CD4-positive, alpha-beta T cell (primary cell): ENCODE measurements around the gene C6orf89. TPM values are rescaled to one million over a fixed set of nuclear protein-coding genes. Genes with fewer than 3 reads are reported as not detected.

Experiments used
- ATAC-seq: fragments of 200-7000 bp; cut with Tn5 transposase; one replicate; pipeline ENCODE4 v1.10.0; 2022; ENCODE audit warnings: mild to moderate bottlenecking; ENCODE audit not compliant: poor library complexity
- CTCF ChIA-PET: fragments of 350-600 bp; sonication (Branson Sonifier 250); formaldehyde crosslinking; loops from one replicate; lab custom pipeline; 2021; ENCODE audit warnings: antibody characterized with exemption, inconsistent platforms; lab: Charles Lee
- POLR2A ChIA-PET: fragments of 350-600 bp; sonication (Branson Sonifier 250); formaldehyde crosslinking; loops from one replicate; lab custom pipeline; 2021; ENCODE audit warnings: antibody characterized with exemption, inconsistent platforms; lab: Charles Lee
- DNase-seq, 14 experiments: peaks; one replicate each; pipeline ENCODE4 v3.0.0-alpha.2; 2013 to 2020; ENCODE audit warnings: mixed read lengths in 2 of 14
- H3K27ac ChIP-seq, 2 donors: one replicate each; pipeline versions ENCODE4 v1.5.1 to v1.7.0; 2013; ENCODE audit warnings: low read length in 2 of 2, low read depth in 1 of 2, mild to moderate bottlenecking in 1 of 2
- H3K27me3 ChIP-seq, 2 experiments: 1 replicate in 1 of 2; 2 replicates in 1 of 2; pipeline versions ENCODE4 v1.6.1 to v1.7.0; 2013; ENCODE audit warnings: low read length in 2 of 2, control low read depth in 1 of 2, mild to moderate bottlenecking in 1 of 2, moderate library complexity in 1 of 2; ENCODE audit not compliant: insufficient read depth in 2 of 2, control insufficient read depth in 1 of 2
- H3K36me3 ChIP-seq: one replicate; pipeline ENCODE4 v1.6.1; 2013; ENCODE audit warnings: low read length, control low read depth; ENCODE audit not compliant: insufficient read depth
- H3K4me1 ChIP-seq: one replicate; pipeline ENCODE4 v1.6.1; 2013; ENCODE audit warnings: low read length, control low read depth; ENCODE audit not compliant: insufficient read depth
- H3K4me3 ChIP-seq: one replicate; pipeline ENCODE4 v1.5.1; 2013; ENCODE audit warnings: mild to moderate bottlenecking, low read length, moderate library complexity
- H3K9me3 ChIP-seq, 2 experiments: 1 replicate in 1 of 2; 2 replicates in 1 of 2; pipeline versions ENCODE4 v1.6.1 to v1.7.0; 2013; ENCODE audit warnings: low read length in 2 of 2, mild to moderate bottlenecking in 2 of 2, control low read depth in 1 of 2, moderate library complexity in 1 of 2; ENCODE audit not compliant: control insufficient read depth in 1 of 2, insufficient read depth in 1 of 2
- H3K27ac Mint-ChIP-seq: one replicate; pipeline ENCODE4 v1.8.0; 2020; ENCODE audit warnings: mixed read lengths
- H3K27me3 Mint-ChIP-seq: one replicate; pipeline ENCODE4 v1.8.0; 2021; ENCODE audit warnings: mixed read lengths
- H3K36me3 Mint-ChIP-seq: one replicate; pipeline ENCODE4 v1.8.0; 2021; ENCODE audit warnings: low read depth, mixed read lengths
- H3K4me1 Mint-ChIP-seq: one replicate; pipeline ENCODE4 v1.8.0; 2021; ENCODE audit warnings: low read depth, mixed read lengths
- H3K4me3 Mint-ChIP-seq: one replicate; pipeline ENCODE4 v1.8.0; 2020; ENCODE audit warnings: mild to moderate bottlenecking, mixed read lengths
- H3K9me3 Mint-ChIP-seq: one replicate; pipeline ENCODE4 v1.8.0; 2020; ENCODE audit warnings: mixed read lengths
- CTCF ChIP-seq: fragments of 200-600 bp; IDR thresholded peaks from one replicate; pipeline ENCODE4 v1.8.0; 2022; ENCODE audit warnings: antibody characterized with exemption, mild to moderate bottlenecking
- intact Hi-C, 2 experiments: fragments of 100-400 bp; cut with DNase I in 1 of 2; cut with micrococcal nuclease in 1 of 2; formaldehyde crosslinking; loops; one replicate each; pipeline versions ENCODE4 v1.15.1 to v1.9.0; 2023 to 2025; cut with DNase I, micrococcal nuclease
- total RNA-seq, 174 experiments: library from RNA in 2 of 174; stranded (reverse) in 2 of 174; gene quantifications; one replicate each; pipeline ENCODE4 v1.2.3 and lab custom pipeline; 2021 to 2026

Gene C6orf89
- total RNA-seq, 2 experiments from 2014 or later, result 23.7 to 24.0 TPM

GRCh38 chr6:36847991-36848390, 37.8 kb upstream of the C6orf89 start:
- H3K36me3 Mint-ChIP-seq, result peaks cover 11% of the 10 kb centered on the region

GRCh38 chr6:36848658-36849441, 36.9 kb upstream of the C6orf89 start:
- POLR2A ChIA-PET, result interaction anchor here (0.6 to 1.2 kb wide), 2 partner anchors 26 to 266 kb away, joined by 3 read pairs; partner anchors contain the start of gene PPIL1
- no peak for DNase-seq

More at GRCh38 chr6:36847991-36848390, 37.8 kb upstream of the C6orf89 start:
- H3K36me3 ChIP-seq, result peaks cover 5% of the 10 kb centered on the region
- peaks cover 12 to 13% of the 10 kb centered on the region in 2 experiments for H3K9me3 ChIP-seq
- Mint-ChIP-seq H3K4me1 (no peaks in the 10 kb centered on the region), H3K27ac (no peak overlapping the region), H3K4me3 (no peak overlapping the region), H3K9me3 (peaks cover 5% of the 10 kb centered on the region), H3K27me3 (no peaks in the 10 kb centered on the region)
- peaks cover 5% of the 10 kb centered on the region for H3K4me1 ChIP-seq
- TF ChIP-seq CTCF, result no peak
- no peaks in the 10 kb centered on the region for H3K27me3 ChIP-seq
- H3K4me3 ChIP-seq, result no peak overlapping the region
- no peak overlapping the region for H3K27ac ChIP-seq
- intact Hi-C loops, result no loop called here
- ATAC-seq (no peak), DNase-seq (no peak)
- POLR2A ChIA-PET, result no interaction called here
- CTCF ChIA-PET, result no interaction called here

GRCh38 chr6:36850021-36850420, 35.7 kb upstream of the C6orf89 start:
- no peaks in the 10 kb centered on the region for H3K27me3 ChIP-seq

More at GRCh38 chr6:36848658-36849441, 36.9 kb upstream of the C6orf89 start:
- no peak overlapping the region for H3K27ac ChIP-seq
- peaks cover 5% of the 10 kb centered on the region for H3K4me1 ChIP-seq
- CTCF ChIA-PET, result no interaction called here
- no peak overlapping the region for H3K4me3 ChIP-seq
- peaks cover 14% of the 10 kb centered on the region for H3K36me3 ChIP-seq
- H3K27me3 Mint-ChIP-seq, result no peaks in the 10 kb centered on the region
- intact Hi-C loops, result no loop called here
- peaks cover 5% of the 10 kb centered on the region for H3K9me3 Mint-ChIP-seq
- H3K36me3 Mint-ChIP-seq, result peaks cover 19% of the 10 kb centered on the region
- H3K27ac Mint-ChIP-seq, result no peak overlapping the region
- ATAC-seq, result no peak
- H3K4me3 Mint-ChIP-seq, result no peak overlapping the region
- peaks cover 12 to 13% of the 10 kb centered on the region in 2 experiments for H3K9me3 ChIP-seq
- no peaks in the 10 kb centered on the region for H3K27me3 ChIP-seq
- no peaks in the 10 kb centered on the region for H3K4me1 Mint-ChIP-seq
- TF ChIP-seq CTCF, result no peak

More at GRCh38 chr6:36850021-36850420, 35.7 kb upstream of the C6orf89 start:
- POLR2A ChIA-PET, result no interaction called here
- Histone ChIP-seq H3K9me3 (peaks cover 12 to 13% of the 10 kb centered on the region in 2 experiments), H3K4me1 (peaks cover 5% of the 10 kb centered on the region), H3K27ac (no peak overlapping the region), H3K36me3 (peaks cover 23% of the 10 kb centered on the region), H3K4me3 (no peak overlapping the region)
- Mint-ChIP-seq H3K4me3 (no peak overlapping the region), H3K27me3 (no peaks in the 10 kb centered on the region), H3K9me3 (peaks cover 5% of the 10 kb centered on the region), H3K36me3 (peaks cover 31% of the 10 kb centered on the region), H3K27ac (no peak overlapping the region), H3K4me1 (no peaks in the 10 kb centered on the region)
- CTCF ChIA-PET, result interaction anchor here (2.3 kb wide), 1 partner anchor 84 kb away, joined by 7 read pairs; no protein-coding TSS in a partner anchor
- TF ChIP-seq CTCF, result no peak
- ATAC-seq, result no peak
- no peak for DNase-seq
- intact Hi-C loops, result loop anchor here in 1 of 2 experiments (2.0 to 5.0 kb wide), 2 partner anchors 83 to 238 kb away; no protein-coding TSS in a partner anchor
